ENCODE measurements around the gene PDE6H. TPM values are rescaled to one million over a fixed set of nuclear protein-coding genes. Genes with fewer than 3 reads are reported as not detected.

PDE6H gene
- polyA plus RNA-seq, 2 of the 4 experiments (the other 2 are of a cell fraction), result not detected

- POLR2A ChIA-PET, result interaction anchor here (1.2 to 1.7 kb wide), 2 partner anchors 221 to 226 kb away, joined by 8 to 19 read pairs; a partner anchor contains a TSS
- TF ChIP-seq SMC3 (IDR thresholded peaks at IDR 0.05) (peak; percentile 93), CBX2 (IDR thresholded peaks at IDR 0.05; ENCODE audit: borderline replicate concordance, low read depth) (no peak), ZC3H11A (IDR thresholded peaks at IDR 0.05) (no peak), EHMT2 (IDR thresholded peaks at IDR 0.05; ENCODE audit: low read depth) (no peak), RAD21 (conservative IDR thresholded peaks at IDR 0.05 in 1 of 2, IDR thresholded peaks at IDR 0.05 in 1 of 2) (peak; percentile 91 to 94), CEBPB (IDR thresholded peaks at IDR 0.05) (no peak)
- TF ChIP-seq, protein P1, sequence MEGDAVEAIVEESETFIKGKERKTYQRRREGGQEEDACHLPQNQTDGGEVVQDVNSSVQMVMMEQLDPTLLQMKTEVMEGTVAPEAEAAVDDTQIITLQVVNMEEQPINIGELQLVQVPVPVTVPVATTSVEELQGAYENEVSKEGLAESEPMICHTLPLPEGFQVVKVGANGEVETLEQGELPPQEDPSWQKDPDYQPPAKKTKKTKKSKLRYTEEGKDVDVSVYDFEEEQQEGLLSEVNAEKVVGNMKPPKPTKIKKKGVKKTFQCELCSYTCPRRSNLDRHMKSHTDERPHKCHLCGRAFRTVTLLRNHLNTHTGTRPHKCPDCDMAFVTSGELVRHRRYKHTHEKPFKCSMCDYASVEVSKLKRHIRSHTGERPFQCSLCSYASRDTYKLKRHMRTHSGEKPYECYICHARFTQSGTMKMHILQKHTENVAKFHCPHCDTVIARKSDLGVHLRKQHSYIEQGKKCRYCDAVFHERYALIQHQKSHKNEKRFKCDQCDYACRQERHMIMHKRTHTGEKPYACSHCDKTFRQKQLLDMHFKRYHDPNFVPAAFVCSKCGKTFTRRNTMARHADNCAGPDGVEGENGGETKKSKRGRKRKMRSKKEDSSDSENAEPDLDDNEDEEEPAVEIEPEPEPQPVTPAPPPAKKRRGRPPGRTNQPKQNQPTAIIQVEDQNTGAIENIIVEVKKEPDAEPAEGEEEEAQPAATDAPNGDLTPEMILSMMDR (IDR thresholded peaks at IDR 0.05), result peak; percentile 86
- Histone ChIP-seq H3K4me3 (no peak overlapping the region), H3K4me1 (peaks cover 22% of the 10 kb centered on the region; the same call in 2 of the 3 replicates), H3K27ac (no peak overlapping the region), H3K9me3 (no peaks in the 10 kb centered on the region), H3K4me2 (no peak overlapping the region)
- DNase-seq (ENCODE audit: low read depth in 1 of 2, low spot score in 1 of 2) (peak; percentile 25 to 81), FAIRE-seq (peak; percentile 88), ATAC-seq (peak in 1 of 2 experiments; percentile 73; a peak in 4 of 6 replicates)
- 91% methylated on average over 3 of the region's 3 CpGs for WGBS (ENCODE audit: missing lambda C conversion rate)
- CTCF ChIA-PET, result interaction anchor here (0.6 to 4.1 kb wide), 51 partner anchors 13 to 1672 kb away, joined by 3 to 61 read pairs (median 4); partner anchors contain the start of genes ARHGDIB, ART4, C12orf60 and RERG
Observed at GRCh38 chr12:14995583-14996425, 23.0 kb downstream of the PDE6H start.

DNA sequence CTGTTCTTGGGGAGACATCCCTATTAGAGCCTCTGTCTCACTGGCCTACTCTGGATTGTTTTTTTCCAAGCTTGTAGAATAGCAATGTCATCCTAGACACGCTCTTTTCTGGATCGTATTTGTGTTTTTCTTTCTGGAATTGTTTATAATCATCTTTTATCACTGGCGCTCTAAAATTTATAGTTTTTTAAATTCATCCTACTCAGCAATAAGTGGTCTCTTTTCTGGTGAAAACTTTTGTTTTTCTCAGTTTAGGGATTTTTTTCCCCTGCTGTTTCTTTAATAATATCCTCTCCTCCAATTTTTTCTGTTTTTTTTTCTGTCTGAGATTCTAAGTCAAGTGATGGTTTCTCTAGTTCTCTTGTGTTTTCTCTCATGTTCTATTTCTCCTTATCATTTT, 25.2 kb downstream of the PDE6H start:
- DNase-seq (ENCODE audit: low read depth in 1 of 2, low spot score in 1 of 2), result no peak
- peak; percentile 55 for TF ChIP-seq MAFK (IDR thresholded peaks at IDR 0.05; ENCODE audit: partially characterized antibody)
- TF ChIP-seq RCOR1 (IDR thresholded peaks at IDR 0.05; ENCODE audit: low read depth, low read length), result no peak
- WGBS (ENCODE audit: missing lambda C conversion rate), result 68% methylated on average over 3 of the region's 3 CpGs
- Histone ChIP-seq H3K4me1 (peaks cover 22% of the 10 kb centered on the region; the same call in 2 of the 3 replicates), H3K9me3 (no peaks in the 10 kb centered on the region), H3K4me3 (no peak overlapping the region), H3K27ac (no peak overlapping the region), H3K4me2 (no peak overlapping the region)
- FAIRE-seq, result no peak
- CTCF ChIA-PET, result interaction anchor here (1.2 kb wide), 1 partner anchor 187 kb away, joined by 3 read pairs; no protein-coding TSS in a partner anchor
- no peak for ATAC-seq
- POLR2A ChIA-PET, result no interaction called here

DNA sequence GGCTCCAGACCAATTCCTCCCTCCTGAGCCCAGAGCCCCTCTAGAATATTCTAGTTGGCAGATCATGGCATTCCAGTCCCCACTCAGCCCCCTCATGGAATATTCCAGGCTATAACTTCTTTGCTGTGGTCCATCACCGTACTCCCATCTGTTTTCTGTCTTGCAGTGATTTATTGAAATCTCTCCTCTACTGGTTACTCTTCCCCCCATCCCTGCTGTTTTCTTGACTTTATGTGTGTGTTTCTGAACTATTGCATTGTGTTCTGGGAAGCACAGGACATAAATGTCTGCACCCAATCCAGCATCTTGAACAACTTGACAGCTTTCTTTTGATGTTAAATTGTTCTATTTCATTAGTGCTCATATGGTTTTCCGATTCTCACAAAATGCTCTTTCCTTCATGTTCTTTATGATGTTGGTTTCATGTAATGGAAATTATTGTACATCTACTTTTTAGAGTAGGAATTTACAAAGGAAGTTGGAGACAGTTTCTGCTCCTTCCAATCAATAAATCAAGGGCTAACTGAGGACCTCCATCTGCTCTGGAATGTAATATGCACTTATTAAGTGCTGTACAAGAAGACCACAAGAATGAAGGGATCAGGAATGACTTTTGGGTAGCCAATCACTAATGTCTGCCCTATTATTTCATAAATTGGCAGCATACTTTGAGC, 26.3 kb downstream of the PDE6H start:
- Histone ChIP-seq H3K9me3 (no peaks in the 10 kb centered on the region), H3K4me2 (0 out of 3 replicates have a peak overlapping the region, but pooled peaks have one; percentile 5), H3K4me3 (no peak overlapping the region), H3K27ac (no peak overlapping the region), H3K4me1 (peaks cover 10% of the 10 kb centered on the region; the same call in 2 of the 3 replicates)
- DNase-seq (ENCODE audit: low read depth in 1 of 2, low spot score in 1 of 2) (no peak), ATAC-seq (no peak), FAIRE-seq (no peak)
- CTCF ChIA-PET, result interaction anchor here (0.6 to 1.8 kb wide), 3 partner anchors 43 to 188 kb away, joined by 3 to 4 read pairs (median 4); no protein-coding TSS in a partner anchor
- TF ChIP-seq MAFK (IDR thresholded peaks at IDR 0.05; ENCODE audit: partially characterized antibody) (no peak), MAX (IDR thresholded peaks at IDR 0.05) (no peak), EP300 (IDR thresholded peaks at IDR 0.05) (no peak), HES2 (IDR thresholded peaks at IDR 0.05) (no peak)
- 92% methylated on average over 2 of the region's 2 CpGs for WGBS (ENCODE audit: missing lambda C conversion rate)
- POLR2A ChIA-PET, result no interaction called here

DNA sequence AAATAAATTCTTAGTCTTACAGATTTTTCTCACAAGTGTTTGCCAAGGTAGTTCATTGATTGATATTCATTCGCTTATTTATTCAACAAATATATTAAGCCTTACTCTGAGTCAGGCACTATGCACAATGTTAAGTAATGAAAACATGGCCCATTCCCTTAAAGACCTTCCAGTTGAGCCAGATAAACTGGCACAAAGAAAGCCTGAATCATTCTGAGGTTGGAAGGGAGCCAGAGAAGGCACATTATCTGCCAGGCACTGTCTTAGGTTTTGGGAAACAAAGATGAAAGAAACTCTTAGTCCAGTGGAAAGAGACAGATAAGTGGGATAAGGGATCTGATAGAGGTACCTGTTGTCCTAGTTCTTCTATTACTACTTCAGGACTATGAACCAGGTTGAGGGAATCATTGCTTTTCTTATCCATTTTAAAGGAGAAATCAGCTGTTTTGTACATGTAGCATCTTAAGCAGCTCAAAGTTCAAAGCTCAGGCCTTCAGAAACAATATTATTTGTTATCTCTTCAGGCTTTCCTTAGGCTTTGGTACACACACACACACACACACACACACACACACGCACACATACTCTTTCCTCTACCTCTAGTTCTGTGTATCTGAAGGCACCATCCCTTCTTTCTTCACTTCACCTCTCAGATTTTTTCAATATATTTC, 27.0 kb downstream of the PDE6H start:
- Histone ChIP-seq H3K4me1 (peaks cover 9% of the 10 kb centered on the region; the same call in 1 of the 3 replicates), H3K4me2 (0 out of 3 replicates have a peak overlapping the region, but pooled peaks have one; percentile 5), H3K27ac (no peak overlapping the region), H3K9me3 (no peaks in the 10 kb centered on the region), H3K4me3 (no peak overlapping the region)
- FAIRE-seq, result no peak
- 63% methylated on average over 2 of the region's 2 CpGs for WGBS (ENCODE audit: missing lambda C conversion rate)
- peak in 1 of 2 experiments; percentile 18; a peak in 1 of 6 replicates for ATAC-seq
- CTCF ChIA-PET, result interaction anchor here (0.6 to 1.8 kb wide), 3 partner anchors 44 to 222 kb away, joined by 3 to 4 read pairs (median 4); no protein-coding TSS in a partner anchor
- DNase-seq (ENCODE audit: low read depth in 1 of 2, low spot score in 1 of 2), result no peak
- POLR2A ChIA-PET, result no interaction called here
- TF ChIP-seq MAX (IDR thresholded peaks at IDR 0.05) (no peak), HEYL (CRISPR knock-in tag; IDR thresholded peaks at IDR 0.05) (no peak), PHF8 (IDR thresholded peaks at IDR 0.05; ENCODE audit: borderline replicate concordance, low read depth) (no peak), USF2 (IDR thresholded peaks at IDR 0.05) (no peak), BCL3 (IDR thresholded peaks at IDR 0.05) (no peak), JUNB (IDR thresholded peaks at IDR 0.05) (no peak), CEBPB (IDR thresholded peaks at IDR 0.05) (no peak)
- TF ChIP-seq, protein P2, sequence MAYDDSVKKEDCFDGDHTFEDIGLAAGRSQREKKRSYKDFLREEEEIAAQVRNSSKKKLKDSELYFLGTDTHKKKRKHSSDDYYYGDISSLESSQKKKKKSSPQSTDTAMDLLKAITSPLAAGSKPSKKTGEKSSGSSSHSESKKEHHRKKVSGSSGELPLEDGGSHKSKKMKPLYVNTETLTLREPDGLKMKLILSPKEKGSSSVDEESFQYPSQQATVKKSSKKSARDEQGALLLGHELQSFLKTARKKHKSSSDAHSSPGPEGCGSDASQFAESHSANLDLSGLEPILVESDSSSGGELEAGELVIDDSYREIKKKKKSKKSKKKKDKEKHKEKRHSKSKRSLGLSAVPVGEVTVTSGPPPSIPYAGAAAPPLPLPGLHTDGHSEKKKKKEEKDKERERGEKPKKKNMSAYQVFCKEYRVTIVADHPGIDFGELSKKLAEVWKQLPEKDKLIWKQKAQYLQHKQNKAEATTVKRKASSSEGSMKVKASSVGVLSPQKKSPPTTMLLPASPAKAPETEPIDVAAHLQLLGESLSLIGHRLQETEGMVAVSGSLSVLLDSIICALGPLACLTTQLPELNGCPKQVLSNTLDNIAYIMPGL (CRISPR knock-in tag; IDR thresholded peaks at IDR 0.05; ENCODE audit: borderline replicate concordance), result no peak

Measured in A549 (cell line).